Kidney (tissue), 14 donors: Measurements from ENCODE around the gene EEFSEC. TPM values are rescaled to one million over a fixed set of nuclear protein-coding genes. Genes with fewer than 3 reads are reported as not detected.

Experiments used
- DNase-seq, 5 donors: peaks; one replicate each; pipeline ENCODE4 v3.0.0-alpha.2; 2013 to 2020
- FAIRE-seq: peaks from 2 replicates; lab custom pipeline; 2012; peaks lifted over from hg19 to GRCh38; lab: Jason Lieb, UNC
- H3K27ac ChIP-seq, 2 donors: one replicate each; pipeline ENCODE4 v1.7.0; 2013; ENCODE audit warnings: low read depth in 2 of 2, low read length in 2 of 2, inconsistent platforms in 1 of 2
- H3K27me3 ChIP-seq: one replicate; pipeline ENCODE4 v1.7.1; 2013; ENCODE audit warnings: low read length, inconsistent platforms; ENCODE audit not compliant: control insufficient read depth, insufficient read depth
- H3K36me3 ChIP-seq, 3 donors: one replicate each; pipeline versions ENCODE4 v1.7.0 to v1.7.1; 2013; ENCODE audit warnings: low read length in 3 of 3, control low read depth in 1 of 3, inconsistent platforms in 1 of 3; ENCODE audit not compliant: insufficient read depth in 3 of 3, control insufficient read depth in 2 of 3
- H3K4me1 ChIP-seq, 3 donors: one replicate each; pipeline versions ENCODE4 v1.7.0 to v1.7.1; 2013; ENCODE audit warnings: low read length in 3 of 3, inconsistent platforms in 1 of 3, low read depth in 1 of 3; ENCODE audit not compliant: control insufficient read depth in 2 of 3, insufficient read depth in 2 of 3
- H3K4me3 ChIP-seq, 3 donors: one replicate each; pipeline versions ENCODE4 v1.7.0 to v1.8.1; 2013; ENCODE audit warnings: low read length in 3 of 3, control low read depth in 1 of 3, inconsistent platforms in 1 of 3
- H3K9ac ChIP-seq, 3 donors: one replicate each; pipeline versions ENCODE4 v1.7.0 to v1.7.1; 2013; ENCODE audit warnings: low read length in 3 of 3, control low read depth in 1 of 3, inconsistent platforms in 1 of 3
- H3K9me3 ChIP-seq, 3 donors: one replicate each; pipeline versions ENCODE4 v1.7.0 to v1.7.1; 2013; ENCODE audit warnings: low read length in 3 of 3, control low read depth in 1 of 3, inconsistent platforms in 1 of 3; ENCODE audit not compliant: control insufficient read depth in 2 of 3, insufficient read depth in 1 of 3
- CTCF ChIP-seq: IDR thresholded peaks from 3 replicates; pipeline ENCODE4 v1.5.1; 2012; ENCODE audit warnings: mild to moderate bottlenecking, moderate library complexity, borderline replicate concordance; ENCODE audit not compliant: insufficient read depth; ENCODE audit errors: extremely low read depth
- intact Hi-C: fragments of 100-400 bp; cut with DNase I; formaldehyde crosslinking; loops from one replicate; pipeline ENCODE4 v1.11.1; 2022
- polyA plus RNA-seq: library from polyadenylated mRNA; stranded (reverse); fragments of 350-450 nt; fragmentation: Illumina TruSeq; extraction: RNeasy Lipid Tissue Mini Kit (QIAGEN cat#74804); gene quantifications from one replicate; pipeline ENCODE4 v1.2.3, GENCODE V29; 2014; ENCODE audit warnings: low read depth, low replicate concordance; ENCODE audit not compliant: insufficient read depth
- total RNA-seq: library from RNA; stranded (reverse); fragmentation: NEBNext Ultra II Directional; extraction: Animal tissue kit (Norgen Biotek cat#: 25700); gene quantifications from one replicate; pipeline ENCODE4 v1.2.1, GENCODE V29; 2021
- donor health status: control.
- donor health status: control.
- donor health status: control.
- donor health status: control.
- donor health status: control.
- donor health status: DM: yes; HTN: yes; CAD: no.
- donor health status: Normal renal cell carcinoma (clear cell type).

EEFSEC gene
- total and polyA plus RNA-seq, 2 donors from 2014 or later = 15.2 to 23.2 TPM

- peaks cover 0 to 4% (median 2%) of the 10 kb centered on the region in 3 donors for H3K4me1 ChIP-seq
- DNase-seq = peak in 2 of 5 donors; percentile 24 to 52
- FAIRE-seq = no peak
Observed at GRCh38 chr3:128322030-128323022, 169.0 kb downstream of the EEFSEC start.

GRCh38 chr3:128323206-128324081 lies 170.2 kb downstream of the EEFSEC start:
- DNase-seq (peak in 2 of 5 donors; percentile 8 to 31), FAIRE-seq (no peak)
- no peak for TF ChIP-seq CTCF
- Histone ChIP-seq H3K4me1 (peaks cover 0 to 4% (median 2%) of the 10 kb centered on the region in 3 donors), H3K27ac (no peak overlapping the region), H3K4me3 (no peak overlapping the region), H3K9me3 (no peaks in the 10 kb centered on the region), H3K36me3 (peaks cover 0 to 3% (median 0%) of the 10 kb centered on the region in 3 donors), H3K9ac (no peak overlapping the region), H3K27me3 (no peaks in the 10 kb centered on the region)
- intact Hi-C loops = no loop called here

More at GRCh38 chr3:128322030-128323022, 169.0 kb downstream of the EEFSEC start:
- Histone ChIP-seq H3K27ac (no peak overlapping the region), H3K9me3 (no peaks in the 10 kb centered on the region), H3K27me3 (no peaks in the 10 kb centered on the region), H3K9ac (no peak overlapping the region), H3K4me3 (no peak overlapping the region), H3K36me3 (peaks cover 0 to 3% (median 0%) of the 10 kb centered on the region in 3 donors)
- TF ChIP-seq CTCF = peak; percentile 26
- intact Hi-C loops = no loop called here

- H3K27ac ChIP-seq = no peak overlapping the region
- FAIRE-seq (no peak), DNase-seq (peak in 2 of 5 donors; percentile 4 to 27)
- no peak overlapping the region for H3K9ac ChIP-seq
- no peak for TF ChIP-seq CTCF
- no peak overlapping the region for H3K4me3 ChIP-seq
- H3K9me3 ChIP-seq = no peaks in the 10 kb centered on the region
- peaks cover 0 to 3% (median 0%) of the 10 kb centered on the region in 3 donors for H3K36me3 ChIP-seq
- H3K4me1 ChIP-seq = peaks cover 0 to 4% (median 0%) of the 10 kb centered on the region in 3 donors
- intact Hi-C loops = no loop called here
- no peaks in the 10 kb centered on the region for H3K27me3 ChIP-seq
Observed at GRCh38 chr3:128324911-128325592, 171.8 kb downstream of the EEFSEC start.
